GM23338 (cell line): ENCODE data around the gene C5orf22. TPM values are rescaled to one million over a fixed set of nuclear protein-coding genes. Genes with fewer than 3 reads are reported as not detected.

Source experiments
- ATAC-seq: fragments of 200-7000 bp; cut with Tn5 transposase; 3 replicates; pipeline ENCODE4 v1.9.1; 2020
- DNase-seq: peaks from one replicate; pipeline ENCODE4 v3.0.0-alpha.2; 2015; ENCODE audit warnings: low spot score
- H2AFZ ChIP-seq: fragments of 200-600 bp; sonication (generic); 2 replicates; pipeline ENCODE4 v1.8.0; 2016; ENCODE audit warnings: antibody characterized with exemption, mild to moderate bottlenecking, moderate library complexity
- H3F3A ChIP-seq: fragments of 200-600 bp; sonication (generic); replicated peaks from 2 replicates; pipeline ENCODE4 v1.8.0; 2017; ENCODE audit warnings: antibody characterized with exemption, mixed run types, low read depth
- H3K27ac ChIP-seq: fragments of 200-600 bp; sonication (generic); 2 replicates; pipeline ENCODE4 v1.6.1; 2016; ENCODE audit warnings: low read depth
- H3K27me3 ChIP-seq: fragments of 200-600 bp; sonication (generic); 2 replicates; pipeline ENCODE4 v1.8.0; 2016; ENCODE audit warnings: mild to moderate bottlenecking, mixed run types, moderate library complexity; ENCODE audit not compliant: insufficient read depth
- H3K36me3 ChIP-seq: fragments of 200-600 bp; sonication (generic); 2 replicates; pipeline ENCODE4 v1.8.0; 2016; ENCODE audit warnings: mild to moderate bottlenecking; ENCODE audit not compliant: insufficient read depth
- H3K4me1 ChIP-seq: fragments of 200-600 bp; sonication (generic); 2 replicates; pipeline ENCODE4 v1.8.0; 2016; ENCODE audit warnings: mild to moderate bottlenecking, moderate library complexity; ENCODE audit not compliant: insufficient read depth
- H3K4me2 ChIP-seq: fragments of 200-600 bp; sonication (generic); 2 replicates; pipeline ENCODE4 v1.7.1; 2017; ENCODE audit warnings: mixed run types
- H3K4me3 ChIP-seq: fragments of 200-600 bp; sonication (generic); 2 replicates; pipeline ENCODE4 v1.6.1; 2016; ENCODE audit warnings: mixed run types
- H3K79me2 ChIP-seq: fragments of 200-600 bp; sonication (generic); replicated peaks from 2 replicates; pipeline ENCODE4 v1.8.0; 2017; ENCODE audit warnings: mild to moderate bottlenecking; ENCODE audit not compliant: insufficient read depth
- H3K9me2 ChIP-seq: fragments of 200-600 bp; sonication (generic); 2 replicates; pipeline ENCODE4 v1.8.0; 2017; ENCODE audit not compliant: insufficient read depth
- H4K20me1 ChIP-seq: fragments of 200-600 bp; sonication (generic); replicated peaks from 2 replicates; pipeline ENCODE4 v1.8.0; 2017; ENCODE audit warnings: mild to moderate bottlenecking; ENCODE audit not compliant: insufficient read depth
- H3K27ac Mint-ChIP-seq: 2 replicates; pipeline ENCODE4 v1.8.0; 2020; ENCODE audit warnings: inconsistent platforms, mild to moderate bottlenecking, moderate library complexity, mixed read lengths
- H3K27me3 Mint-ChIP-seq: 3 replicates; pipeline ENCODE4 v1.8.0; 2022; ENCODE audit warnings: low read depth, mild to moderate bottlenecking, moderate library complexity, mixed read lengths, inconsistent platforms; ENCODE audit not compliant: insufficient read depth, poor library complexity
- H3K36me3 Mint-ChIP-seq: 3 replicates; pipeline ENCODE4 v1.8.0; 2021; ENCODE audit warnings: low read depth, mild to moderate bottlenecking, inconsistent platforms, moderate library complexity, mixed read lengths
- H3K4me1 Mint-ChIP-seq: 3 replicates; pipeline ENCODE4 v1.8.0; 2020; ENCODE audit warnings: mild to moderate bottlenecking, inconsistent platforms, mixed read lengths
- H3K4me3 Mint-ChIP-seq: 3 replicates; pipeline ENCODE4 v1.8.0; 2021; ENCODE audit warnings: moderate library complexity, mild to moderate bottlenecking, inconsistent platforms, mixed read lengths
- H3K9me3 Mint-ChIP-seq: 3 replicates; pipeline ENCODE4 v1.8.0; 2020; ENCODE audit warnings: moderate library complexity, mild to moderate bottlenecking, inconsistent platforms, mixed read lengths
- CREB1 ChIP-seq: fragments of 250-450 bp; sonication (Bioruptor Pico); IDR thresholded peaks from 2 replicates; pipeline ENCODE4 v1.5.0; 2020; ENCODE audit warnings: low read depth, mild to moderate bottlenecking, moderate library complexity
- CTCF ChIP-seq, 2 experiments: fragments of 200-600 bp in 1 of 2; sonication (generic) in 1 of 2; conservative IDR thresholded peaks; 2 replicates each; pipeline versions ENCODE4 v1.5.1 to v1.6.1; 2016 to 2017; ENCODE audit warnings: antibody characterized with exemption in 2 of 2, low read depth in 2 of 2, mild to moderate bottlenecking in 2 of 2, moderate library complexity in 1 of 2
- EZH2 ChIP-seq: fragments of 200-600 bp; sonication (generic); IDR thresholded peaks from one replicate; pipeline ENCODE4 v1.8.0; 2017; ENCODE audit warnings: antibody characterized with exemption, mild to moderate bottlenecking, low read depth; ENCODE audit not compliant: unreplicated experiment
- EZH2phosphoT487 ChIP-seq: fragments of 200-600 bp; sonication (generic); IDR thresholded peaks from one replicate; pipeline ENCODE4 v1.8.1; 2018; ENCODE audit warnings: antibody characterized with exemption; ENCODE audit not compliant: unreplicated experiment
- JUNB ChIP-seq: IDR thresholded peaks from one replicate; pipeline ENCODE4 v1.6.1; 2016; ENCODE audit warnings: antibody characterized with exemption; ENCODE audit not compliant: unreplicated experiment
- NANOG ChIP-seq: IDR thresholded peaks from 2 replicates; pipeline ENCODE4 v1.6.1; 2016; ENCODE audit warnings: antibody characterized with exemption, borderline replicate concordance
- POLR2AphosphoS5 ChIP-seq: IDR thresholded peaks from 2 replicates; pipeline ENCODE4 v1.6.1; 2016; ENCODE audit warnings: antibody characterized with exemption, low read depth
- REST ChIP-seq: IDR thresholded peaks from one replicate; pipeline ENCODE4 v1.6.1; 2018; ENCODE audit warnings: antibody characterized with exemption; ENCODE audit not compliant: unreplicated experiment
- STAT1 ChIP-seq: IDR thresholded peaks from one replicate; pipeline ENCODE4 v1.6.1; 2016; ENCODE audit warnings: antibody characterized with exemption; ENCODE audit not compliant: unreplicated experiment
- ZNF114 ChIP-seq: fragments of 250-450 bp; sonication (Bioruptor Pico); IDR thresholded peaks from 2 replicates; pipeline ENCODE4 v1.5.0; 2020; ENCODE audit warnings: mild to moderate bottlenecking, moderate library complexity
- ZNF331 ChIP-seq: fragments of 250-450 bp; sonication (Bioruptor Pico); IDR thresholded peaks from 2 replicates; pipeline ENCODE4 v1.5.0; 2020; ENCODE audit warnings: low read depth, mild to moderate bottlenecking, moderate library complexity
- polyA plus RNA-seq: library from polyadenylated mRNA; unstranded; fragments of >200 nt; fragmentation: Nextera tagmentation; extraction: Ambion mirVana; gene quantifications from 2 replicates; pipeline ENCODE4 v1.2.1, GENCODE V29; 2016
- total RNA-seq: library from RNA; depleted of rRNA; stranded (reverse); fragments of >200 nt; shearing (Covaris generic); gene quantifications from 2 replicates; pipeline ENCODE4 v1.2.3, GENCODE V29; 2014
- TF ChIP-seq, protein P1 (sequence below): IDR thresholded peaks from 2 replicates; pipeline ENCODE4 v1.6.1; 2016; ENCODE audit warnings: antibody characterized with exemption
- TF ChIP-seq, protein P2 (sequence below): fragments of 250-450 bp; sonication (Bioruptor Pico); IDR thresholded peaks from 2 replicates; pipeline ENCODE4 v1.5.0; 2020; ENCODE audit warnings: mild to moderate bottlenecking, moderate library complexity

C5orf22 gene
- total and polyA plus RNA-seq, 2 experiments from 2014 or later, result 13.6 to 30.9 TPM

- no peak overlapping the region for H2AFZ ChIP-seq
- no peaks in the 10 kb centered on the region for H3K9me3 Mint-ChIP-seq
Measured at GRCh38 chr5:31556461-31556860, 24.4 kb downstream of the C5orf22 start.

More at GRCh38 chr5:31556461-31556860, 24.4 kb downstream of the C5orf22 start:
- Mint-ChIP-seq H3K4me3 (no peak overlapping the region), H3K27me3 (no peaks in the 10 kb centered on the region), H3K36me3 (peaks cover 45% of the 10 kb centered on the region), H3K4me1 (no peaks in the 10 kb centered on the region), H3K27ac (no peak overlapping the region)
- Histone ChIP-seq H3K4me2 (no peak overlapping the region), H3F3A (no peaks in the 10 kb centered on the region), H3K27ac (no peak overlapping the region), H3K79me2 (no peaks in the 10 kb centered on the region), H3K27me3 (no peaks in the 10 kb centered on the region), H3K4me1 (no peaks in the 10 kb centered on the region), H3K36me3 (peaks cover 16% of the 10 kb centered on the region), H4K20me1 (no peaks in the 10 kb centered on the region), H3K9me2 (no peaks in the 10 kb centered on the region), H3K4me3 (no peak overlapping the region)
- DNase-seq (no peak), ATAC-seq (no peak)
- TF ChIP-seq CTCF (conservative IDR thresholded peaks at IDR 0.05; ENCODE audit: low read depth in 2 of 2), result no peak
- TF ChIP-seq EZH2phosphoT487, result no peak
- no peak for TF ChIP-seq EZH2
- TF ChIP-seq ZNF331 (CRISPR knock-in tag), result no peak
- TF ChIP-seq, protein P1, sequence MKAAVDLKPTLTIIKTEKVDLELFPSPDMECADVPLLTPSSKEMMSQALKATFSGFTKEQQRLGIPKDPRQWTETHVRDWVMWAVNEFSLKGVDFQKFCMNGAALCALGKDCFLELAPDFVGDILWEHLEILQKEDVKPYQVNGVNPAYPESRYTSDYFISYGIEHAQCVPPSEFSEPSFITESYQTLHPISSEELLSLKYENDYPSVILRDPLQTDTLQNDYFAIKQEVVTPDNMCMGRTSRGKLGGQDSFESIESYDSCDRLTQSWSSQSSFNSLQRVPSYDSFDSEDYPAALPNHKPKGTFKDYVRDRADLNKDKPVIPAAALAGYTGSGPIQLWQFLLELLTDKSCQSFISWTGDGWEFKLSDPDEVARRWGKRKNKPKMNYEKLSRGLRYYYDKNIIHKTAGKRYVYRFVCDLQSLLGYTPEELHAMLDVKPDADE, result no peak
- TF ChIP-seq REST, result no peak
- no peak for TF ChIP-seq POLR2AphosphoS5
- no peak for TF ChIP-seq CREB1 (CRISPR knock-in tag)
- no peak for TF ChIP-seq ZNF114
- TF ChIP-seq NANOG, result no peak
- no peak for TF ChIP-seq STAT1
- TF ChIP-seq, protein P2, sequence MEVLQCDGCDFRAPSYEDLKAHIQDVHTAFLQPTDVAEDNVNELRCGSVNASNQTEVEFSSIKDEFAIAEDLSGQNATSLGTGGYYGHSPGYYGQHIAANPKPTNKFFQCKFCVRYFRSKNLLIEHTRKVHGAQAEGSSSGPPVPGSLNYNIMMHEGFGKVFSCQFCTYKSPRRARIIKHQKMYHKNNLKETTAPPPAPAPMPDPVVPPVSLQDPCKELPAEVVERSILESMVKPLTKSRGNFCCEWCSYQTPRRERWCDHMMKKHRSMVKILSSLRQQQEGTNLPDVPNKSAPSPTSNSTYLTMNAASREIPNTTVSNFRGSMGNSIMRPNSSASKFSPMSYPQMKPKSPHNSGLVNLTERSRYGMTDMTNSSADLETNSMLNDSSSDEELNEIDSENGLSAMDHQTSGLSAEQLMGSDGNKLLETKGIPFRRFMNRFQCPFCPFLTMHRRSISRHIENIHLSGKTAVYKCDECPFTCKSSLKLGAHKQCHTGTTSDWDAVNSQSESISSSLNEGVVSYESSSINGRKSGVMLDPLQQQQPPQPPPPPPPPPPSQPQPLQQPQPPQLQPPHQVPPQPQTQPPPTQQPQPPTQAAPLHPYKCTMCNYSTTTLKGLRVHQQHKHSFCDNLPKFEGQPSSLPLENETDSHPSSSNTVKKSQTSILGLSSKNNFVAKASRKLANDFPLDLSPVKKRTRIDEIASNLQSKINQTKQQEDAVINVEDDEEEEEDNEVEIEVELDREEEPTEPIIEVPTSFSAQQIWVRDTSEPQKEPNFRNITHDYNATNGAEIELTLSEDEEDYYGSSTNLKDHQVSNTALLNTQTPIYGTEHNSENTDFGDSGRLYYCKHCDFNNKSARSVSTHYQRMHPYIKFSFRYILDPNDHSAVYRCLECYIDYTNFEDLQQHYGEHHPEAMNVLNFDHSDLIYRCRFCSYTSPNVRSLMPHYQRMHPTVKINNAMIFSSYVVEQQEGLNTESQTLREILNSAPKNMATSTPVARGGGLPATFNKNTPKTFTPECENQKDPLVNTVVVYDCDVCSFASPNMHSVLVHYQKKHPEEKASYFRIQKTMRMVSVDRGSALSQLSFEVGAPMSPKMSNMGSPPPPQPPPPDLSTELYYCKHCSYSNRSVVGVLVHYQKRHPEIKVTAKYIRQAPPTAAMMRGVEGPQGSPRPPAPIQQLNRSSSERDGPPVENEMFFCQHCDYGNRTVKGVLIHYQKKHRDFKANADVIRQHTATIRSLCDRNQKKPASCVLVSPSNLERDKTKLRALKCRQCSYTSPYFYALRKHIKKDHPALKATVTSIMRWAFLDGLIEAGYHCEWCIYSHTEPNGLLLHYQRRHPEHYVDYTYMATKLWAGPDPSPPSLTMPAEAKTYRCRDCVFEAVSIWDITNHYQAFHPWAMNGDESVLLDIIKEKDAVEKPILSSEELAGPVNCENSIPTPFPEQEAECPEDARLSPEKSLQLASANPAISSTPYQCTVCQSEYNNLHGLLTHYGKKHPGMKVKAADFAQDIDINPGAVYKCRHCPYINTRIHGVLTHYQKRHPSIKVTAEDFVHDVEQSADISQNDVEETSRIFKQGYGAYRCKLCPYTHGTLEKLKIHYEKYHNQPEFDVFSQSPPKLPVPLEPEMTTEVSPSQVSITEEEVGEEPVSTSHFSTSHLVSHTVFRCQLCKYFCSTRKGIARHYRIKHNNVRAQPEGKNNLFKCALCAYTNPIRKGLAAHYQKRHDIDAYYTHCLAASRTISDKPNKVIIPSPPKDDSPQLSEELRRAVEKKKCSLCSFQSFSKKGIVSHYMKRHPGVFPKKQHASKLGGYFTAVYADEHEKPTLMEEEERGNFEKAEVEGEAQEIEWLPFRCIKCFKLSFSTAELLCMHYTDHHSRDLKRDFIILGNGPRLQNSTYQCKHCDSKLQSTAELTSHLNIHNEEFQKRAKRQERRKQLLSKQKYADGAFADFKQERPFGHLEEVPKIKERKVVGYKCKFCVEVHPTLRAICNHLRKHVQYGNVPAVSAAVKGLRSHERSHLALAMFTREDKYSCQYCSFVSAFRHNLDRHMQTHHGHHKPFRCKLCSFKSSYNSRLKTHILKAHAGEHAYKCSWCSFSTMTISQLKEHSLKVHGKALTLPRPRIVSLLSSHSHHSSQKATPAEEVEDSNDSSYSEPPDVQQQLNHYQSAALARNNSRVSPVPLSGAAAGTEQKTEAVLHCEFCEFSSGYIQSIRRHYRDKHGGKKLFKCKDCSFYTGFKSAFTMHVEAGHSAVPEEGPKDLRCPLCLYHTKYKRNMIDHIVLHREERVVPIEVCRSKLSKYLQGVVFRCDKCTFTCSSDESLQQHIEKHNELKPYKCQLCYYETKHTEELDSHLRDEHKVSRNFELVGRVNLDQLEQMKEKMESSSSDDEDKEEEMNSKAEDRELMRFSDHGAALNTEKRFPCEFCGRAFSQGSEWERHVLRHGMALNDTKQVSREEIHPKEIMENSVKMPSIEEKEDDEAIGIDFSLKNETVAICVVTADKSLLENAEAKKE (CRISPR knock-in tag), result no peak
- TF ChIP-seq JUNB, result no peak
